K562 (cell line): ENCODE data around the gene CFAP97D1. TPM values are rescaled to one million over a fixed set of nuclear protein-coding genes. Genes with fewer than 3 reads are reported as not detected.

ENCODE experiments used
- ATAC-seq: fragments of 200-7000 bp; cut with Tn5 transposase; 3 replicates; pipeline ENCODE4 v1.9.1; 2020; ENCODE audit warnings: moderate library complexity
- BruUV-seq: library from RNA; stranded (reverse); fragments of 400-500 nt; replicated peaks from 2 replicates; lab custom pipeline; 2021; lab: Mats Ljungman, UMichigan
- CTCF ChIA-PET: fragments of 300-600 bp; formaldehyde crosslinking; extraction: SDS; loops from one replicate; lab custom pipeline; 2021; ENCODE audit warnings: low intra/inter-chr PET ratio; lab: Yijun Ruan, JAX
- POLR2A ChIA-PET: fragments of 300-600, 350-650 bp; sonication (Branson Sonifier 250); formaldehyde crosslinking; extraction: SDS; loops from one replicate; lab custom pipeline; 2021; ENCODE audit warnings: antibody characterized with exemption, inconsistent platforms; lab: Yijun Ruan, JAX
- DNase-seq, 4 experiments: peaks; one replicate each; pipeline versions ENCODE4 v3.0.0 to v3.0.0-alpha.2; 2011 to 2018; ENCODE audit warnings: low spot score in 3 of 4, mixed read lengths in 3 of 4; ENCODE audit errors: extremely low read depth in 1 of 4
- FAIRE-seq: peaks from 2 replicates; lab custom pipeline; 2011; peaks lifted over from hg19 to GRCh38; lab: Jason Lieb, UNC
- H2AFZ ChIP-seq: 2 replicates; pipeline ENCODE4 v1.6.0; 2011; ENCODE audit warnings: low read depth, low read length, control low read depth, inconsistent platforms
- H3K27ac ChIP-seq: fragments of 200-600 bp; 3 replicates; pipeline ENCODE4 v1.8.0; 2011; ENCODE audit warnings: low read depth, mild to moderate bottlenecking, control low read depth, inconsistent platforms, low read length, moderate library complexity, mixed read lengths; ENCODE audit errors: extremely low read depth
- H3K27me3 ChIP-seq, 2 experiments: fragments of 300-600 bp in 1 of 2; 2 replicates in 1 of 2; 3 replicates in 1 of 2; pipeline versions ENCODE4 v1.6.0 to v1.8.0; 2011; ENCODE audit warnings: inconsistent platforms in 2 of 2, low read length in 2 of 2, mild to moderate bottlenecking in 1 of 2, mixed read lengths in 1 of 2, moderate library complexity in 1 of 2; ENCODE audit not compliant: control insufficient read depth in 2 of 2, insufficient read depth in 2 of 2
- H3K36me3 ChIP-seq: fragments of 300-600 bp; 3 replicates; pipeline ENCODE4 v1.8.0; 2011; ENCODE audit warnings: mild to moderate bottlenecking, low read length, inconsistent platforms; ENCODE audit not compliant: control insufficient read depth, insufficient read depth
- H3K4me1 ChIP-seq, 2 experiments: fragments of 200-600 bp in 1 of 2; replicated peaks in 1 of 2; 2 replicates in 1 of 2; 3 replicates in 1 of 2; pipeline versions ENCODE4 v1.5.1 to v1.8.0; 2011; ENCODE audit warnings: inconsistent platforms in 2 of 2, low read length in 2 of 2, mild to moderate bottlenecking in 1 of 2, mixed read lengths in 1 of 2, moderate library complexity in 1 of 2; ENCODE audit not compliant: control insufficient read depth in 2 of 2, insufficient read depth in 2 of 2
- H3K4me2 ChIP-seq: 2 replicates; pipeline ENCODE4 v1.6.1; 2011; ENCODE audit warnings: low read length, control low read depth, inconsistent platforms, mixed read lengths; ENCODE audit not compliant: insufficient read depth
- H3K4me3 ChIP-seq: fragments of 200-600 bp; sonication (generic), shearing (Covaris generic); 2 replicates; pipeline ENCODE4 v1.5.1; 2016; ENCODE audit warnings: control low read depth, inconsistent platforms
- H3K79me2 ChIP-seq: fragments of 200-600 bp; 3 replicates; pipeline ENCODE4 v1.8.0; 2011; ENCODE audit warnings: low read length, inconsistent platforms; ENCODE audit not compliant: control insufficient read depth, insufficient read depth
- H3K9ac ChIP-seq, 2 experiments: 2 replicates each; pipeline versions ENCODE4 v1.6.0 to v1.6.1; 2011; ENCODE audit warnings: low read depth in 2 of 2, low read length in 2 of 2, control low read depth in 1 of 2, inconsistent platforms in 1 of 2, mild to moderate bottlenecking in 1 of 2, mixed read lengths in 1 of 2; ENCODE audit not compliant: insufficient read depth in 1 of 2
- H3K9me1 ChIP-seq: one replicate; pipeline ENCODE4 v1.6.0; 2011; ENCODE audit warnings: inconsistent platforms, mild to moderate bottlenecking, low read length, moderate library complexity; ENCODE audit not compliant: control insufficient read depth, insufficient read depth
- H3K9me3 ChIP-seq: replicated peaks from 2 replicates; pipeline ENCODE4 v1.5.1; 2011; ENCODE audit warnings: low read depth, low read length, inconsistent platforms; ENCODE audit not compliant: control insufficient read depth, insufficient read depth
- H4K20me1 ChIP-seq: replicated peaks from 2 replicates; pipeline ENCODE4 v1.6.1; 2011; ENCODE audit warnings: low read length, inconsistent platforms, mixed read lengths; ENCODE audit not compliant: control insufficient read depth, insufficient read depth
- ARID2 ChIP-seq: fragments of 450-650 bp; IDR thresholded peaks from 2 replicates; pipeline ENCODE4 v1.6.1; 2017; ENCODE audit warnings: antibody characterized with exemption, mild to moderate bottlenecking
- CHCHD3 ChIP-seq: fragments of 250-450 bp; sonication (Bioruptor Pico); IDR thresholded peaks from 2 replicates; pipeline ENCODE4 v2.1.2; 2022; ENCODE audit warnings: mild to moderate bottlenecking
- CTBP1 ChIP-seq: fragments of 450-650 bp; IDR thresholded peaks from 2 replicates; pipeline ENCODE4 v1.6.1; 2016; ENCODE audit warnings: borderline replicate concordance
- EHMT2 ChIP-seq: fragments of 450-650 bp; IDR thresholded peaks from 2 replicates; pipeline ENCODE4 v1.6.1; 2018; ENCODE audit warnings: antibody characterized with exemption
- ETS2 ChIP-seq: IDR thresholded peaks from 2 replicates; pipeline ENCODE4 v1.6.1; 2016; ENCODE audit warnings: borderline replicate concordance, missing genetic modification characterization, mild to moderate bottlenecking, moderate library complexity, missing compliant biosample characterization; ENCODE audit not compliant: poor library complexity, severe bottlenecking
- HIVEP1 ChIP-seq: fragments of 250-450 bp; sonication (Bioruptor Pico); IDR thresholded peaks from 2 replicates; pipeline ENCODE4 v1.4.0; 2020; ENCODE audit warnings: mild to moderate bottlenecking
- ILK ChIP-seq: fragments of 450-650 bp; IDR thresholded peaks from 2 replicates; pipeline ENCODE4 v1.6.1; 2016; ENCODE audit warnings: missing genetic modification characterization, low read depth, mild to moderate bottlenecking, missing compliant biosample characterization, moderate library complexity, borderline replicate concordance
- JUND ChIP-seq, 2 experiments: IDR thresholded peaks; 2 replicates in 1 of 2; 3 replicates in 1 of 2; pipeline ENCODE4 v1.6.1; 2011; ENCODE audit warnings: borderline replicate concordance in 2 of 2, low read depth in 2 of 2, low read length in 2 of 2, improper control_type of control experiment in 1 of 2, missing biosample characterization in 1 of 2, missing genetic modification characterization in 1 of 2, missing genetic modification reagents in 1 of 2
- MTA2 ChIP-seq: fragments of 450-650 bp; IDR thresholded peaks from 2 replicates; pipeline ENCODE4 v1.6.1; 2016; ENCODE audit warnings: low read depth
- NR4A1 ChIP-seq, 2 experiments: fragments of 250-450 bp in 1 of 2; fragments of 450-650 bp in 1 of 2; sonication (Bioruptor Pico) in 1 of 2; IDR thresholded peaks; 2 replicates each; pipeline versions ENCODE4 v1.4.0 to v1.6.1; 2016 to 2020; ENCODE audit warnings: mild to moderate bottlenecking in 2 of 2, missing compliant biosample characterization in 1 of 2, missing genetic modification characterization in 1 of 2, moderate library complexity in 1 of 2
- STAG1 ChIP-seq: sonication (generic); formaldehyde crosslinking; IDR thresholded peaks from 2 replicates; pipeline ENCODE4 v1.5.0; 2020; ENCODE audit warnings: missing genetic modification reagents, borderline replicate concordance
- ZEB2 ChIP-seq: fragments of 450-650 bp; IDR thresholded peaks from 2 replicates; pipeline ENCODE4 v1.6.1; 2016
- ZSCAN32 ChIP-seq: fragments of 450-650 bp; formaldehyde crosslinking; IDR thresholded peaks from 2 replicates; pipeline ENCODE4 v1.4.0; 2020; ENCODE audit warnings: mild to moderate bottlenecking, moderate library complexity
- WGBS: fragments of 100-300 bp; shearing (Covaris generic); methylation state at CpG from one replicate; pipeline ENCODE4 v1.1.6; 2016; ENCODE audit warnings: low coverage, mixed read lengths; ENCODE audit not compliant: insufficient coverage; ENCODE audit errors: missing lambda C conversion rate; 5-methylcytosine and 5-hydroxymethylcytosine counted together
- in situ Hi-C: fragments of 300-500 bp; cut with MboI; formaldehyde crosslinking; loops from 4 replicates; pipeline ENCODE4 v1.15.0; 2018; ENCODE audit warnings: inconsistent platforms, mixed read lengths
- intact Hi-C: fragments of 100-400 bp; cut with micrococcal nuclease; formaldehyde crosslinking; loops from 2 replicates; pipeline ENCODE4 v1.14.2; 2022
- polyA plus RNA-seq, 8 experiments: library from polyadenylated mRNA; depleted of rRNA in 4 of 8; stranded (reverse) in 5 of 8; unstranded in 3 of 8; fragments of >200 nt; fragmentation: Nextera tagmentation in 2 of 8; fragmentation: Illumina TruSeq in 1 of 8; extraction: Ambion mirVana in 2 of 8; extraction: Trizol in 1 of 8; gene quantifications; 2 replicates each; pipeline versions ENCODE4 v1.2.1 to v1.2.3, GENCODE V29; 2011 to 2014; ENCODE audit warnings: inconsistent platforms in 1 of 8, missing spikeins in 1 of 8
- total RNA-seq, 7 experiments: library from RNA; depleted of rRNA in 6 of 7; stranded (reverse); fragments of >200 nt in 6 of 7; fragmentation: Illumina TruSeq in 2 of 7; extraction: Trizol in 2 of 7; gene quantifications; 2 replicates each; pipeline versions ENCODE4 v1.2.1 to v1.2.3, GENCODE V29; 2011 to 2021; ENCODE audit warnings: low replicate concordance in 1 of 7
- TF ChIP-seq, protein P1 (sequence below): fragments of 450-650 bp; IDR thresholded peaks from 2 replicates; pipeline ENCODE4 v1.6.1; 2016; ENCODE audit warnings: antibody characterized with exemption

Gene CFAP97D1
- total and polyA plus RNA-seq, 9 of the 15 experiments (the other 6 are each of a cell fraction or from before 2014, with no cell fraction given) = not detected

DNA sequence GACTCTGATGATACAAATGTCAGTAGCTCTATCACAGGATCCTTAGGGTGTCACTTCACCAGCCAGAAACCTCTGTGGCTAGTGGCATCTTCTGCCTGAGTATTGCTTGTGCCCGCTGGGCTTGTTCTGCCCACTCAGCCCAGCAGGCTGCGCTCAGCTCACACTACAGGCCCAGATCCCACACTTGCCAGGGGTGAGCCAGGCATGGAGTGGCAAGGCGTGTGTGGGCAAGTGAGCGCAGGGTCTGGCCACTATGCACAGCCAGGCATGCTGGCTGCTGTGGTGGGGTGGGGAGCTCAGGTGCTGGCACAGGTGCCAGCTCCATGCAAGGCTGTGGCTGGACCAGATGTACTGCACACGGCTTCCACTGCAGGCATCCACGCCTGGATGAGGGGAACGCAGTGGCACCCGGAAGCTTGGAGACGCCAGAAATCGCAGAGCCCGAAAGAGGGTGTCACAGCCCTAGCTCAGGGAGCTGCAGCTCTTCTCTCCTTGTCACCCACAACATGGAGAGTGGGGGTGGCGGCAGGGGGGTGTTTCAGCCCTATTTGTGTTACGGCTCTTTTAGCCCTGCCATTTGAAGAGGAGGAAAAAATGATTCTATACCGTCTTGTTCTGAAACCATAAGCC lies 10.2 kb downstream of the CFAP97D1 start:
- H3K4me1 ChIP-seq = peaks cover 2 to 4% of the 10 kb centered on the region in 2 experiments; a peak in 4 of 5 replicates
- ATAC-seq = no peak
- ChIA-PET CTCF (no interaction called here), POLR2A (interaction anchor here (0.6 to 1.1 kb wide), 2 partner anchors 20 to 80 kb away, joined by 3 read pairs; no protein-coding TSS in a partner anchor)
- no peaks in the 10 kb centered on the region for H3K9me3 ChIP-seq
- H4K20me1 ChIP-seq = no peaks in the 10 kb centered on the region
- intact Hi-C loops = no loop called here
- WGBS = 18% methylated on average over 14 of the region's 14 CpGs
- H3K27me3 ChIP-seq = peaks cover 0 to 9% of the 10 kb centered on the region in 2 experiments; a peak in 2 of 5 replicates
- TF ChIP-seq CHCHD3 (CRISPR knock-in tag) (no peak), ZSCAN32 (CRISPR knock-in tag) (no peak), ILK (tag) (no peak)
- H3K4me2 ChIP-seq = no peak overlapping the region
- H3K9ac ChIP-seq = peak overlapping the region in 1 of 2 experiments; percentile 56; a peak in 1 of 4 replicates
- no peak overlapping the region for H3K4me3 ChIP-seq
- no peak for FAIRE-seq
- H3K36me3 ChIP-seq = no peaks in the 10 kb centered on the region
- no peak overlapping the region for H3K27ac ChIP-seq
- H3K79me2 ChIP-seq = no peaks in the 10 kb centered on the region
- DNase-seq = no peak
- H2AFZ ChIP-seq = no peak overlapping the region
- BruUV-seq = no TSS peak
- H3K9me1 ChIP-seq = no peaks in the 10 kb centered on the region
- in situ Hi-C loops = no loop called here

- H3K79me2 ChIP-seq = no peaks in the 10 kb centered on the region
- FAIRE-seq = peak; percentile 23
- TF ChIP-seq MTA2 = no peak
- peak; percentile 45; the same call in 1 of the 2 replicates for TF ChIP-seq EHMT2
- TF ChIP-seq HIVEP1 (CRISPR knock-in tag) = no peak
- TF ChIP-seq NR4A1 (CRISPR knock-in tag; IDR thresholded peaks at IDR 0.05) = no peak
- no peak for TF ChIP-seq NR4A1 (tag; IDR thresholded peaks at IDR 0.05)
- peak; percentile 50; the same call in 1 of the 2 replicates for TF ChIP-seq ZEB2
- peak; percentile 67; the same call in 1 of the 2 replicates for TF ChIP-seq CTBP1
- TF ChIP-seq ARID2 = no peak
- TF ChIP-seq STAG1 = no peak
- TF ChIP-seq, protein P1, sequence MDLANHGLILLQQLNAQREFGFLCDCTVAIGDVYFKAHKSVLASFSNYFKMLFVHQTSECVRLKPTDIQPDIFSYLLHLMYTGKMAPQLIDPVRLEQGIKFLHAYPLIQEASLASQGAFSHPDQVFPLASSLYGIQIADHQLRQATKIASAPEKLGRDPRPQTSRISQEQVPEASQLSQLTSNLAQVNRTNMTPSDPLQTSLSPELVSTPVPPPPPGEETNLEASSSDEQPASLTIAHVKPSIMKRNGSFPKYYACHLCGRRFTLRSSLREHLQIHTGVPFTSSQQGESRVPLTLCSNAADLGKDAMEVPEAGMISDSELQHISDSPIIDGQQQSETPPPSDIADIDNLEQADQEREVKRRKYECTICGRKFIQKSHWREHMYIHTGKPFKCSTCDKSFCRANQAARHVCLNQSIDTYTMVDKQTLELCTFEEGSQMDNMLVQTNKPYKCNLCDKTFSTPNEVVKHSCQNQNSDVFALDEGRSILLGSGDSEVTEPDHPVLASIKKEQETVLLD = no peak
- no peak for TF ChIP-seq ETS2 (tag)
- 0 out of 2 replicates have a peak, but pooled peaks have one; percentile 33 for TF ChIP-seq JUND (IDR thresholded peaks at IDR 0.05; ENCODE audit: borderline replicate concordance, low read depth, low read length)
- TF ChIP-seq JUND (tag; IDR thresholded peaks at IDR 0.05; ENCODE audit: borderline replicate concordance, low read depth, low read length) = no peak; the same call in 2 of the 3 replicates
These were observed 11.4 kb downstream of the CFAP97D1 start for GRCh38 chr17:43791589-43791988.

More at GRCh38 chr17:43791589-43791988, 11.4 kb downstream of the CFAP97D1 start:
- ChIA-PET CTCF (no interaction called here), POLR2A (interaction anchor here (0.5 to 0.6 kb wide), 2 partner anchors 15 to 18 kb away, joined by 3 to 4 read pairs; no protein-coding TSS in a partner anchor)
- BruUV-seq = no TSS peak
- Histone ChIP-seq H3K9ac (no peak overlapping the region), H3K36me3 (no peaks in the 10 kb centered on the region), H3K4me1 (peaks cover 2 to 4% of the 10 kb centered on the region in 2 experiments; a peak in 4 of 5 replicates), H2AFZ (peak overlapping the region; percentile 89), H3K27ac (no peak overlapping the region), H3K4me2 (peak overlapping the region; percentile 39), H3K27me3 (0 out of 5 replicates have a peak, but pooled peaks cover 0 to 4% of the 10 kb centered on the region in 2 experiments), H3K9me1 (no peaks in the 10 kb centered on the region), H4K20me1 (no peaks in the 10 kb centered on the region), H3K9me3 (no peaks in the 10 kb centered on the region), H3K4me3 (no peak overlapping the region; the same call in 1 of the 2 replicates)
- WGBS = 2% methylated on average over 3 of the region's 3 CpGs
- in situ Hi-C loops (no loop called here), intact Hi-C loops (no loop called here)
- DNase-seq (peak; percentile 45 to 63 (median 52)), ATAC-seq (peak; percentile 91)
